SK-N-SH (cell line): ENCODE measurements around the gene KLHDC3. TPM values are rescaled to one million over a fixed set of nuclear protein-coding genes. Genes with fewer than 3 reads are reported as not detected.

Source experiments
- CTCF ChIA-PET: fragments of 300-600, 350-600 bp; formaldehyde crosslinking; extraction: SDS; loops from one replicate; lab custom pipeline; 2021; lab: Yijun Ruan, JAX
- POLR2A ChIA-PET: fragments of 350-600 bp; sonication (Branson Sonifier 250); formaldehyde crosslinking; extraction: SDS; loops from one replicate; lab custom pipeline; 2020; ENCODE audit warnings: antibody characterized with exemption, inconsistent platforms; lab: Yijun Ruan, JAX
- DNase-seq: peaks from one replicate; pipeline ENCODE4 v3.0.0; 2012
- H2AFZ ChIP-seq: fragments of 200-600 bp; sonication (generic); 2 replicates; pipeline ENCODE4 v1.8.1; 2016; ENCODE audit warnings: antibody characterized with exemption, mild to moderate bottlenecking, low read depth
- H3F3A ChIP-seq: fragments of 200-600 bp; sonication (generic); replicated peaks from 2 replicates; pipeline ENCODE3; 2016; ENCODE audit warnings: antibody characterized with exemption, mild to moderate bottlenecking; ENCODE audit not compliant: insufficient read depth
- H3K27ac ChIP-seq, 2 experiments: fragments of 200-500 bp in 1 of 2; fragments of 200-600 bp in 1 of 2; sonication (Bioruptor generic) in 1 of 2; sonication (generic), shearing (Covaris generic) in 1 of 2; 2 replicates each; pipeline versions ENCODE4 v1.5.1 to v1.6.1; 2014 to 2016; ENCODE audit warnings: low read depth in 2 of 2, inconsistent platforms in 1 of 2, low read length in 1 of 2, mild to moderate bottlenecking in 1 of 2, mixed read lengths in 1 of 2
- H3K27me3 ChIP-seq: fragments of 200-600 bp; sonication (generic), shearing (Covaris generic); 2 replicates; pipeline ENCODE4 v1.6.1; 2016; ENCODE audit warnings: mixed run types; ENCODE audit not compliant: insufficient read depth
- H3K36me3 ChIP-seq, 2 experiments: fragments of 200-500 bp in 1 of 2; fragments of 200-600 bp in 1 of 2; sonication (Bioruptor generic) in 1 of 2; sonication (generic) in 1 of 2; replicated peaks in 1 of 2; 2 replicates each; pipeline versions ENCODE3 to v1.5.1; 2014 to 2016; ENCODE audit warnings: low read length in 1 of 2, mild to moderate bottlenecking in 1 of 2; ENCODE audit not compliant: insufficient read depth in 2 of 2, control insufficient read depth in 1 of 2
- H3K4me1 ChIP-seq, 2 experiments: fragments of 200-500 bp in 1 of 2; fragments of 200-600 bp in 1 of 2; sonication (Bioruptor generic) in 1 of 2; sonication (generic), shearing (Covaris generic) in 1 of 2; 2 replicates each; pipeline versions ENCODE4 v1.5.1 to v1.6.1; 2014 to 2016; ENCODE audit warnings: low read depth in 1 of 2, low read length in 1 of 2, mixed run types in 1 of 2; ENCODE audit not compliant: insufficient read depth in 2 of 2, control insufficient read depth in 1 of 2
- H3K4me2 ChIP-seq: fragments of 200-600 bp; sonication (generic), shearing (Covaris generic); 2 replicates; pipeline ENCODE4 v1.6.1; 2017; ENCODE audit warnings: mixed run types
- H3K4me3 ChIP-seq, 2 experiments: fragments of 200-500 bp in 1 of 2; fragments of 200-600 bp in 1 of 2; sonication (Bioruptor generic) in 1 of 2; sonication (generic), shearing (Covaris generic) in 1 of 2; 2 replicates each; pipeline versions ENCODE4 v1.5.1 to v1.8.1; 2014 to 2016; ENCODE audit warnings: low read depth in 2 of 2, inconsistent platforms in 1 of 2, low read length in 1 of 2, mild to moderate bottlenecking in 1 of 2, mixed read lengths in 1 of 2, moderate library complexity in 1 of 2
- H3K79me2 ChIP-seq: fragments of 200-600 bp; sonication (generic); 2 replicates; pipeline ENCODE4 v1.8.1; 2017; ENCODE audit warnings: mild to moderate bottlenecking; ENCODE audit not compliant: insufficient read depth
- H3K9ac ChIP-seq: fragments of 200-600 bp; sonication (generic); 2 replicates; pipeline ENCODE4 v1.6.1; 2017; ENCODE audit warnings: mixed run types
- H3K9me2 ChIP-seq: fragments of 200-600 bp; sonication (generic); 2 replicates; pipeline ENCODE4 v1.6.1; 2017; ENCODE audit warnings: mixed run types
- H3K9me3 ChIP-seq: fragments of 200-600 bp; sonication (generic); 2 replicates; pipeline ENCODE4 v1.6.1; 2017; ENCODE audit warnings: mixed run types, mild to moderate bottlenecking, moderate library complexity
- H4K20me1 ChIP-seq: fragments of 200-600 bp; sonication (generic); 2 replicates; pipeline ENCODE4 v1.6.1; 2017; ENCODE audit warnings: mild to moderate bottlenecking, mixed run types; ENCODE audit not compliant: insufficient read depth
- CTCF ChIP-seq: fragments of 200-600 bp; sonication (generic); IDR thresholded peaks from 2 replicates; pipeline ENCODE4 v1.6.1; 2017; ENCODE audit warnings: antibody characterized with exemption, mild to moderate bottlenecking, moderate library complexity
- EZH2phosphoT487 ChIP-seq: fragments of 200-600 bp; sonication (generic); IDR thresholded peaks from 2 replicates; pipeline ENCODE4 v1.6.1; 2017; ENCODE audit warnings: low read depth, mixed run types, mild to moderate bottlenecking, antibody characterized with exemption, moderate library complexity, borderline replicate concordance
- FOSL2 ChIP-seq: IDR thresholded peaks from 2 replicates; pipeline ENCODE4 v1.4.0; 2012; ENCODE audit warnings: low read depth, mild to moderate bottlenecking, moderate library complexity, borderline replicate concordance
- GATA2 ChIP-seq: sonication (generic); formaldehyde crosslinking; IDR thresholded peaks from 2 replicates; pipeline ENCODE4 v1.5.0; 2020; ENCODE audit warnings: mild to moderate bottlenecking, missing genetic modification reagents
- MAX ChIP-seq: IDR thresholded peaks from 2 replicates; pipeline ENCODE4 v1.4.0; 2012; ENCODE audit warnings: low read depth
- POLR2AphosphoS5 ChIP-seq: IDR thresholded peaks from 2 replicates; pipeline ENCODE4 v1.6.1; 2012; ENCODE audit warnings: low read depth, low read length
- RAD21 ChIP-seq: IDR thresholded peaks from 2 replicates; pipeline ENCODE4 v1.6.1; 2012; ENCODE audit warnings: mild to moderate bottlenecking, low read length
- RCOR1 ChIP-seq: fragments of 150-350 bp; IDR thresholded peaks from 2 replicates; pipeline ENCODE4 v1.6.1; 2017; ENCODE audit warnings: antibody characterized with exemption, low read length
- REST ChIP-seq: IDR thresholded peaks from 2 replicates; pipeline ENCODE4 v1.6.1; 2012; ENCODE audit warnings: mild to moderate bottlenecking, low read depth, low read length, moderate library complexity
- SIN3A ChIP-seq: IDR thresholded peaks from 2 replicates; pipeline ENCODE4 v1.6.1; 2012; ENCODE audit warnings: low read depth, mild to moderate bottlenecking, low read length, moderate library complexity, borderline replicate concordance
- SMC3 ChIP-seq: IDR thresholded peaks from 2 replicates; pipeline ENCODE4 v1.6.1; 2012; ENCODE audit warnings: low read depth, low read length, improper control_type of control experiment
- TAF1 ChIP-seq: IDR thresholded peaks from 2 replicates; pipeline ENCODE4 v1.6.1; 2012; ENCODE audit warnings: low read depth, mild to moderate bottlenecking, low read length, moderate library complexity, borderline replicate concordance
- TCF12 ChIP-seq: IDR thresholded peaks from 2 replicates; pipeline ENCODE4 v1.4.0; 2012
- TEAD4 ChIP-seq: IDR thresholded peaks from 2 replicates; pipeline ENCODE4 v1.4.0; 2012; ENCODE audit warnings: mild to moderate bottlenecking, borderline replicate concordance; ENCODE audit not compliant: insufficient read depth
- USF2 ChIP-seq: fragments of 150-350 bp; IDR thresholded peaks from 2 replicates; pipeline ENCODE4 v1.6.1; 2017; ENCODE audit warnings: antibody characterized with exemption, low read length, low read depth, borderline replicate concordance
- WGBS: methylation state at CpG from one replicate; pipeline ENCODE4 v1.1.6; 2017; ENCODE audit warnings: low lambda C conversion rate; 5-methylcytosine and 5-hydroxymethylcytosine counted together
- polyA plus RNA-seq, 3 experiments: library from polyadenylated mRNA; depleted of rRNA; stranded (reverse); fragments of >200 nt; gene quantifications; 2 replicates each; pipeline ENCODE4 v1.2.3, GENCODE V29; 2012

Gene KLHDC3
- polyA plus RNA-seq, 1 of the 3 experiments (the other 2 are of a cell fraction) = 74.1 TPM

- no peak overlapping the region for H3K4me2 ChIP-seq
- no peaks in the 10 kb centered on the region for H3K9me3 ChIP-seq
- H4K20me1 ChIP-seq = no peaks in the 10 kb centered on the region
- no peak for DNase-seq
- no peaks in the 10 kb centered on the region for H3K9me2 ChIP-seq
- H3K36me3 ChIP-seq = peaks cover 0 to 35% of the 10 kb centered on the region in 2 experiments
- peaks cover 10% of the 10 kb centered on the region for H3F3A ChIP-seq
- H3K4me3 ChIP-seq = no peak overlapping the region
- H3K27me3 ChIP-seq = no peaks in the 10 kb centered on the region
- H2AFZ ChIP-seq = no peak overlapping the region
- CTCF ChIA-PET = interaction anchor here (1.5 to 1.7 kb wide), 2 partner anchors 10 to 68 kb away, joined by 4 to 5 read pairs; partner anchors contain the start of gene PEX6
- no peaks in the 10 kb centered on the region for H3K79me2 ChIP-seq
- H3K27ac ChIP-seq = no peak overlapping the region
- peaks cover 0 to 9% of the 10 kb centered on the region in 2 experiments; a peak in 3 of 4 replicates for H3K4me1 ChIP-seq
- POLR2A ChIA-PET = interaction anchor here (1.0 to 1.5 kb wide), 2 partner anchors 9 to 40 kb away, joined by 3 to 5 read pairs; partner anchors contain the start of genes CNPY3 and PEX6
- H3K9ac ChIP-seq = no peak overlapping the region
- no peak for TF ChIP-seq SIN3A
- no peak for TF ChIP-seq FOSL2
- no peak for TF ChIP-seq MAX
- no peak for TF ChIP-seq TCF12
- TF ChIP-seq GATA2 (CRISPR knock-in tag) = no peak
- no peak for TF ChIP-seq USF2
- TF ChIP-seq RCOR1 = no peak
- TF ChIP-seq SMC3 = no peak
- 92% methylated on average over 2 of the region's 2 CpGs for WGBS
Measured at GRCh38 chr6:42969431-42969830, 44.6 kb upstream of the KLHDC3 start.

- TF ChIP-seq MAX = no peak
- no peak for TF ChIP-seq EZH2phosphoT487
- TF ChIP-seq USF2 = no peak
- no peak for TF ChIP-seq SIN3A
- TF ChIP-seq RAD21 = no peak
- TF ChIP-seq TEAD4 = no peak
- TF ChIP-seq TAF1 = no peak
- TF ChIP-seq POLR2AphosphoS5 = no peak
- TF ChIP-seq CTCF = no peak
- no peak for TF ChIP-seq REST
- TF ChIP-seq GATA2 (CRISPR knock-in tag) = no peak
- TF ChIP-seq, all 33 proteins: peak for 0
- ChIA-PET CTCF (interaction anchor here (1.2 to 1.7 kb wide), 2 partner anchors 9 to 71 kb away, joined by 4 to 5 read pairs; partner anchors contain the start of gene PEX6), POLR2A (interaction anchor here (1.0 to 1.5 kb wide), 3 partner anchors 9 to 40 kb away, joined by 3 to 5 read pairs (median 5); partner anchors contain the start of genes CNPY3 and PEX6)
- WGBS = 100% methylated on average over 4 of the region's 4 CpGs
- peaks cover 3% of the 10 kb centered on the region; the same call in 1 of the 2 replicates for H3K79me2 ChIP-seq
- H3K27me3 ChIP-seq = no peaks in the 10 kb centered on the region
- H3F3A ChIP-seq = peaks cover 10% of the 10 kb centered on the region
- no peaks in the 10 kb centered on the region for H3K9me3 ChIP-seq
- no peaks in the 10 kb centered on the region for H4K20me1 ChIP-seq
- no peak overlapping the region for H2AFZ ChIP-seq
- H3K36me3 ChIP-seq = peaks cover 0 to 30% of the 10 kb centered on the region in 2 experiments
- no peak overlapping the region for H3K9ac ChIP-seq
- no peak overlapping the region for H3K4me3 ChIP-seq
- peaks cover 0 to 9% of the 10 kb centered on the region in 2 experiments; a peak in 3 of 4 replicates for H3K4me1 ChIP-seq
- H3K27ac ChIP-seq = no peak overlapping the region
- H3K4me2 ChIP-seq = no peak overlapping the region
- no peak for DNase-seq
- H3K9me2 ChIP-seq = no peaks in the 10 kb centered on the region
Measured at GRCh38 chr6:42969934-42970333, 44.1 kb upstream of the KLHDC3 start.
